ENCODE measurements around the gene RAB11FIP4.

RAB11FIP4 gene

GRCh38 chr17:31570231-31570630 lies 178.8 kb downstream of the RAB11FIP4 start:
- DNase-seq (ENCODE audit: low read depth), result no peak

- DNase-seq (ENCODE audit: low read depth), result peak; percentile 99
These were observed 179.7 kb downstream of the RAB11FIP4 start for GRCh38 chr17:31570951-31571892.

- DNase-seq (ENCODE audit: low read depth), result no peak
These were observed 180.9 kb downstream of the RAB11FIP4 start for GRCh38 chr17:31572341-31572740.

GRCh38 chr17:31573047-31573446 lies 181.6 kb downstream of the RAB11FIP4 start:
- DNase-seq (ENCODE audit: low read depth), result no peak

GRCh38 chr17:31573861-31574260 lies 182.4 kb downstream of the RAB11FIP4 start:
- DNase-seq (ENCODE audit: low read depth), result no peak

- DNase-seq (ENCODE audit: low read depth), result no peak
These were observed 183.0 kb downstream of the RAB11FIP4 start for GRCh38 chr17:31574458-31574857.

- no peak for DNase-seq (ENCODE audit: low read depth)
These were observed 183.6 kb downstream of the RAB11FIP4 start for GRCh38 chr17:31575043-31575442.

GRCh38 chr17:31579265-31579664 lies 187.8 kb downstream of the RAB11FIP4 start:
- peak; percentile 65 for DNase-seq (ENCODE audit: low read depth)

- DNase-seq (ENCODE audit: low read depth), result no peak
These were observed 188.8 kb downstream of the RAB11FIP4 start for GRCh38 chr17:31580316-31580705.

GRCh38 chr17:31580706-31581490 lies 189.4 kb downstream of the RAB11FIP4 start:
- peak; percentile 92 for DNase-seq (ENCODE audit: low read depth)

- peak; percentile 65 for DNase-seq (ENCODE audit: low read depth)
These were observed 190.0 kb downstream of the RAB11FIP4 start for GRCh38 chr17:31581491-31581890.

- no peak for DNase-seq (ENCODE audit: low read depth)
These were observed 190.9 kb downstream of the RAB11FIP4 start for GRCh38 chr17:31582151-31582907.

- no peak for DNase-seq (ENCODE audit: low read depth)
These were observed 192.4 kb downstream of the RAB11FIP4 start for GRCh38 chr17:31583772-31584356.

- DNase-seq (ENCODE audit: low read depth), result no peak
These were observed 193.2 kb downstream of the RAB11FIP4 start for GRCh38 chr17:31584438-31585279.

- DNase-seq (ENCODE audit: low read depth), result no peak
These were observed 193.8 kb downstream of the RAB11FIP4 start for GRCh38 chr17:31585280-31585630.

GRCh38 chr17:31586946-31587345 lies 195.5 kb downstream of the RAB11FIP4 start:
- DNase-seq (ENCODE audit: low read depth), result peak; percentile 47

- DNase-seq (ENCODE audit: low read depth), result no peak
These were observed 196.0 kb downstream of the RAB11FIP4 start for GRCh38 chr17:31587462-31587861.
